ENCODE measurements around the gene NUP133.

Gene NUP133

GRCh38 chr1:229461032-229461668, 47.0 kb downstream of the NUP133 start:
- intact Hi-C loops (cut with DNase I) = no loop called here
- peak in 35 of 42 donors; percentile 8 to 82 (median 55) for DNase-seq

DNA sequence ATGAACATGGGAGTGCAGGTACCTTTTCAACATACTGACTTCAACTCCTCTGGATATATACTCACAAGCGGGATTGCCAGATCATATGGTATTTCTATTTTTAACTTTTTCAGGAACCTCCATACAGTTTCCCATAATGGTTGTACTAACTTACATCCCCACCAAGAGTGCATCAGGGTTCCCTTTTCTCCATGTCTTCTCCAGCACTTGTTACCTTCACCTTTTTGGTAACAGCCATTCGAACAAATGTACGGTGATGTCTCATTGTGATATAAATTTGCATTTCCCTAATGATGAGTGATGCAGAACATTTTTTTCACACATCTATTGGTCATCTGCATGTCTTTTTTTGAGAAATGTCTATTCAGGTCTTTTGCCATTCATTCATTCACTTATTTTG, 48.3 kb downstream of the NUP133 start:
- DNase-seq = no peak
- intact Hi-C loops (cut with DNase I) = no loop called here

- intact Hi-C loops (cut with DNase I) = no loop called here
- no peak for DNase-seq
Measured at GRCh38 chr1:229457436-229457835, 50.7 kb downstream of the NUP133 start.

DNA sequence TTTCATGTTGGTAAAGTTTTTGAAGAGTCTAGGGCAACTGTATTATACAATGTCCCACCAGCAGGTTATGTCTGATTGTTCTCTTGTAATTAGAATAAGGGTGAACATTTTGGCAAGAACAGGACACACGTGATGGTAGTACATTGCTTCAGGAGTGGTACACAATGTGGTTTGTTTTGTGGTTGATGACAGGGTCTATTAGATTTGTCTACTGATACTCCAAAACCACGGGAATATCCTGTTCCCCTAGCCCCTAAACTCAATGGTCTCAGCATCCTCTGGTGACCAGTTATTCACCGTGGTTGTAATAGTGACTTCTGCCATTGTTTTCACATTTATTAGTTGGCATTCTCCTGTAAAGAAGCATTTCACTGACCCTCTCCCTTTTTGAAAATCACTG, 52.1 kb downstream of the NUP133 start:
- no peak for DNase-seq
- intact Hi-C loops (cut with DNase I) = no loop called here

DNA sequence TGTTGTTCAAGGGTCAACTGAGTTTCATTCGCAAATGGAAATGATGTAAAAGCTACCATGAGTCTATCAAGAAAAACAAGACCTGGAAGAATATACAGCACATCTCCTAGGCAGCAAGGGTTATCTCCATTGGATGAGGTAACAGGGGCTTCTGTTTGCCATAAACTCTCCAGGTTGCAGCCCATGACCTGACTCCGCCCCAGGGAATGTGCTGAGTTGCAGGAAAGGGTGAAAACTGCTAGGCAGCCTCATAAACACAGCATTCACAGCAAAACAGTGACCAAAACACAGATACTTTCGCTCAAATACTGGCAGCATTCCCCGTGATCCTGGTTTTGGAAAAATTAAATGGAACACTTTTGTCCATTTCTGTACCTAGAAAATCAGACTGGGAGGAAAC, 54.1 kb downstream of the NUP133 start:
- DNase-seq = no peak
- intact Hi-C loops (cut with DNase I) = no loop called here

DNA sequence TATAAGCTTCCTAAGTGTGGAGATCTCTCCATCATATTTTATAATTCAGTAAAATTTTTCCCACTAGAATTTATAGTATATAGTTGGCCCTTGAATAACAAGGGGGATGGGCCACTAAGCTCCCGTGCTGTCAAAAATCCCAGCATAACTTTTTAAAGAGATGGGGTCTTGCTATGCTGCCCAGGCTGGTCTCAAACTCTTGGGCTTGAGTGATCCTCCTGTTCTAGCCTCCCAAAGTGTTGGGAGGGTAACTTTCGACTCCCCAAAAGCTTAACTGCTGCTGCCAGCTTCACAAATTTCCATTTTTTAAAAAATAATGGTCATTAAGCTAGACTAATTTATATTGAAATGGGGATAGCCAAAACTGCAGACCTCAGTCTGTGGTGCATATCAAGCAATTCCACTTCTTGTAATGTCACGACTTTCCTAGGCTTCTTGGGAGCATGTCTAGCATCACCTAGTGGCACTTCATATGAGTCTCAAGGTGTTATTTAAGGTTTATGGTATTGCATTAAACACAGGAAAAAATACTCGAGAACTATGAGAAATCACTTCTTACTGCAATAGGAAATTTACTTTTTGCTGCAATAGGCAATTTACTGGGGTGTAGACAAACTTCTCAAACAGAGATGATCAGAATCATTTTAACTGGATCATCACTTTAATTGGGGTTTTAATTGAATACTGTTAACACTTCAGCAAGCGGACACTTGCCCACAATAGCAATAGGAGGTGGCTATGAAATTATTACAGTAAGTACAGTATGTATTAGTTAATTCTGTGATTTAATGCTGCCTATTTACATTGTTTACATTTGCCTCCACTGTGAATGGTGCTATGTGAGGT, 55.0 kb downstream of the NUP133 start:
- DNase-seq = peak in 2 of 42 donors; percentile 16 to 37
- intact Hi-C loops (cut with DNase I) = no loop called here

- no peak for DNase-seq
- intact Hi-C loops (cut with DNase I) = no loop called here
Measured at GRCh38 chr1:229448845-229449244, 59.3 kb downstream of the NUP133 start.

- intact Hi-C loops (cut with DNase I) = no loop called here
- DNase-seq = no peak
Measured at GRCh38 chr1:229448354-229448753, 59.8 kb downstream of the NUP133 start.

- intact Hi-C loops (cut with DNase I) = no loop called here
- DNase-seq = no peak
Measured at GRCh38 chr1:229447809-229448252, 60.3 kb downstream of the NUP133 start.

GRCh38 chr1:229445828-229446227, 62.3 kb downstream of the NUP133 start:
- intact Hi-C loops (cut with DNase I) = no loop called here

DNA sequence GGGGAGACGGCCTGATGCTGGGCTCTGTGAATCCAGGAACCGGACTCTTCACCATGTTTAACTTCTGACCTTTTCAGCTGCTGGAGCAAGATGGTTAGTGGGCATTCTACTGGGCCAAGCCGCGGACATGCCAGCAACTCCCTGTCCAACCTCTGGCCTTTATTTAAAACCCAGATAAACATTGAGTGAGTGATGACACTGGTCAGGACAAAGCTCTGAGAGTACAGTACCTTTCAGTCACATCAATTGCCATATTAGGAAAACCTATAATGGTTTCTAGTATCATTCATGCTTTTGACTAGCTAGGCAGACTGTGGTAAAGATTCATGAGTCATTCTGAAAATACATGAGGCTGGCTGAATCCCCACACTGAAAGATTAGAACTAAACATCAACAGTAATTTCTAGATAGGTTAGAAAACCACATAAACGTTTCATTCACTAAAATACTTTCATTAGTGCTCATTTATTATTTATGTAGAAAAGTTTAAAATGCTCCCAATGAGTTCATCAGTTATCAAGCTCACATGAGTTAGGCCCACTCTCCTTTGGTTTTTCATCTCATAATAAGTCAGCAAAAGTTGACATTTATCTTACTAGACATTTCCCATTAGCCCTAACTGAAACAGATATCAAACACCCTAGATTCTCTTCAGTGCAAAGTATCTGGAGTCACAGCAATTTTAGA, 67.1 kb downstream of the NUP133 start:
- intact Hi-C loops (cut with DNase I) = no loop called here

More at GRCh38 chr1:229445828-229446227, 62.3 kb downstream of the NUP133 start:
- no peak for DNase-seq

GRCh38 chr1:229438021-229438420, 70.1 kb downstream of the NUP133 start:
- intact Hi-C loops (cut with DNase I) = no loop called here
- DNase-seq = no peak

More for the DNA sequence above, 67.1 kb downstream of the NUP133 start:
- DNase-seq = no peak

DNA sequence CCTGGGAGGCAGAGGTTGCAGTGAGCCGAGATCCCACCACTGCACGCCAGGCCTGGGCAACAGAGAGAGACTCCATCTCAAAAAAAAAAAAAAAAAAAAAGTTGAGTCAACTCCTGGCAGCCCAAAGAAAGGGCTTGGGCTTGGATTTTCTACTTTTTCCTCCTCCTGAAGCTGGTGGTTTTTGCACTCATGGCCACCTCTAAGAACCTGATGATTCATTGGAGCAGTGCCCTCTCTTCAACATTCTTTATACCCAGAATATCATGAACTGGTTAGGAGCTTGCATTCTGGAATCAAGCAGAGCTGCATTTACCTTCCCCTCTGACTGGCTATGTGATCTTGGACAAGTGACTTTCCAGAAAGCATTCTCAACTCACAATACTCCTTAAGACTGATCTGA, 70.7 kb downstream of the NUP133 start:
- intact Hi-C loops (cut with DNase I) = no loop called here
- DNase-seq = no peak

DNA sequence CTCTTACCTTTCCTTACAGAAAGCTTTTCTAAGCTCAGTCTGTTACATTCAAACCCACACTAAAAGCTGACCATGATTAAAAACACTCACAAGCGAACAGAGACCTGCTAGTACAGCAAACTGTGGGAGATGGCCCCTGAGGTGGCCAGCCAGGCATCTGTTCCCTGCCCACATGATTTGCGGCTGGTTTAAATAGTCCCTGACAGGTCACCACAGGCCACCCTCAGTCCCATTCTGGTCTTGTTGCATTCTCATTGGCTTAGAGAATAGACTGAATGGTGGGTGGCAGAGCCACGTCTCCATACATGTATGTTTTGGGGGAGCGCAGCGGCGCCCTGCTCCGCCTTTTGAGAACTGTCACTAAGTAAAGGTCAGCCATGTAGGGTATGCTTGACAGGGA, 71.9 kb downstream of the NUP133 start:
- intact Hi-C loops (cut with DNase I) = no loop called here
- no peak for DNase-seq

GRCh38 chr1:229434641-229435051, 73.5 kb downstream of the NUP133 start:
- DNase-seq = peak in 13 of 42 donors; percentile 13 to 49 (median 32)
- intact Hi-C loops (cut with DNase I) = no loop called here

GRCh38 chr1:229434005-229434640, 74.0 kb downstream of the NUP133 start, which contains the start of gene ACTA1:
ACTA1 (minus strand) TSS chr1:229434094; CDS start chr1:229433115, 979 bp downstream.
- DNase-seq = no peak
- intact Hi-C loops (cut with DNase I) = no loop called here

- intact Hi-C loops (cut with DNase I) = no loop called here
- no peak for DNase-seq
Measured at GRCh38 chr1:229433364-229434004, 74.7 kb downstream of the NUP133 start.

DNA sequence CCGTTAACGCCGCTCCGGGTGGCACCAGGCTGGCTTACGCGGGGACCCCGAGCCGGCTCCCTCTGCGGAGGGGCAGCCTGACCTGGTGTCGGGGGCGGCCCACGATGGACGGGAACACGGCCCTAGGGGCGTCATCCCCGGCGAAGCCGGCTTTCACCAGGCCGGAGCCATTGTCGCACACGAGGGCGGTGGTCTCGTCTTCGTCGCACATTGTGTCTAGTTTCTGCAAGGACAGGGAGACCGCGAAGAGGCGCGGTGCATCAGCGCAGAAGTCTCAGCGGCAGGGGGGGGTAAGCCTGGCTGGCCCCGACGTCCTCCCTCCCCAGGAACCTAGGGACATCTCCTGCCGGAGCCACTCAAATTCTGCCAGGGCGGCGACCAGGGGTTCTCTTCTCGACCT, 75.2 kb downstream of the NUP133 start:
- intact Hi-C loops (cut with DNase I) = no loop called here
- DNase-seq = no peak

DNA sequence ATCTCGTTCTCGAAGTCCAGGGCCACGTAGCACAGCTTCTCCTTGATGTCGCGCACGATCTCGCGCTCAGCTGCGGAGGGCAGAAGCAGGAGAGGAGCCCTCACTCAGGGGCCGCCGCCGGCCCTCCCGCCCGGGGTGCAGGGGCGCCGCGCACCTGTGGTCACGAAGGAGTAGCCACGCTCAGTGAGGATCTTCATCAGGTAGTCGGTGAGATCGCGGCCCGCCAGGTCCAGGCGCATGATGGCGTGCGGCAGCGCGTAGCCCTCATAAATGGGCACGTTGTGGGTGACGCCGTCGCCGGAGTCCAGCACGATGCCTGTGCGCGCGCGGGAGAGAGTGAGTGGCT, 76.1 kb downstream of the NUP133 start:
- intact Hi-C loops (cut with DNase I) = no loop called here
- DNase-seq = no peak

Data from head of caudate nucleus (tissue), 42 donors.